IMR-90 (cell line): Measurements from ENCODE around the gene CCDC148.

ENCODE experiments used
- BHLHE40 ChIP-seq: fragments of 150-350 bp; IDR thresholded peaks from 2 replicates; pipeline ENCODE4 v1.6.1; 2016; ENCODE audit warnings: mild to moderate bottlenecking, low read depth, low read length
- CEBPB ChIP-seq: IDR thresholded peaks from 2 replicates; pipeline ENCODE4 v1.6.1; 2012; ENCODE audit warnings: low read depth, low read length, improper control_type of control experiment
- CHD1 ChIP-seq: IDR thresholded peaks from 2 replicates; pipeline ENCODE4 v1.6.1; 2012; ENCODE audit warnings: low read depth, low read length, improper control_type of control experiment
- CTCF ChIP-seq: conservative IDR thresholded peaks from 2 replicates; pipeline ENCODE4 v1.5.1; 2012; ENCODE audit warnings: mild to moderate bottlenecking, low read depth, low read length, improper control_type of control experiment
- FOS ChIP-seq: fragments of 150-350 bp; IDR thresholded peaks from 2 replicates; pipeline ENCODE4 v1.6.1; 2016; ENCODE audit warnings: low read depth, low read length
- MAFK ChIP-seq: IDR thresholded peaks from 2 replicates; pipeline ENCODE4 v1.6.1; 2012; ENCODE audit warnings: low read depth, low read length, improper control_type of control experiment
- MXI1 ChIP-seq: IDR thresholded peaks from 2 replicates; pipeline ENCODE4 v1.6.1; 2012; ENCODE audit warnings: low read depth, mild to moderate bottlenecking, low read length, moderate library complexity, borderline replicate concordance
- POLR2A ChIP-seq: IDR thresholded peaks from 2 replicates; pipeline ENCODE4 v1.6.1; 2012; ENCODE audit warnings: mild to moderate bottlenecking, low read depth, low read length
- RAD21 ChIP-seq: IDR thresholded peaks from 2 replicates; pipeline ENCODE4 v1.6.1; 2012; ENCODE audit warnings: low read length, improper control_type of control experiment
- RCOR1 ChIP-seq: IDR thresholded peaks from 2 replicates; pipeline ENCODE4 v1.6.1; 2012; ENCODE audit warnings: mild to moderate bottlenecking, low read length, improper control_type of control experiment; ENCODE audit not compliant: insufficient replicate concordance
- RFX5 ChIP-seq: IDR thresholded peaks from 2 replicates; pipeline ENCODE4 v1.8.0; 2012; ENCODE audit warnings: low read depth, mild to moderate bottlenecking, low read length, moderate library complexity
- SMC3 ChIP-seq: fragments of 150-350 bp; IDR thresholded peaks from 2 replicates; pipeline ENCODE4 v1.6.1; 2016; ENCODE audit warnings: low read depth, mild to moderate bottlenecking, antibody characterized with exemption, low read length, moderate library complexity
- USF2 ChIP-seq: fragments of 150-350 bp; IDR thresholded peaks from 2 replicates; pipeline ENCODE4 v1.6.1; 2017; ENCODE audit warnings: mild to moderate bottlenecking, antibody characterized with exemption, low read length, low read depth

GRCh38 chr2:158140201-158140600 is 316.4 kb downstream of the CCDC148 start:
- no peak for TF ChIP-seq CTCF
- TF ChIP-seq FOS = no peak
- TF ChIP-seq POLR2A = no peak
- no peak for TF ChIP-seq RFX5
- no peak for TF ChIP-seq MXI1
- TF ChIP-seq CHD1 = no peak
- TF ChIP-seq BHLHE40 = no peak
- no peak for TF ChIP-seq SMC3
- no peak for TF ChIP-seq CEBPB
- TF ChIP-seq MAFK = no peak
- TF ChIP-seq RCOR1 = no peak
- no peak for TF ChIP-seq USF2
- TF ChIP-seq RAD21 = no peak
